K562 (cell line): ENCODE data around the gene CLIP1. TPM values are rescaled to one million over a fixed set of nuclear protein-coding genes. Genes with fewer than 3 reads are reported as not detected.

Experiments
- ATAC-seq: fragments of 200-7000 bp; cut with Tn5 transposase; 3 replicates; pipeline ENCODE4 v1.9.1; 2020; ENCODE audit warnings: moderate library complexity
- BruUV-seq: library from RNA; stranded (reverse); fragments of 400-500 nt; replicated peaks from 2 replicates; lab custom pipeline; 2021; lab: Mats Ljungman, UMichigan
- CTCF ChIA-PET: fragments of 300-600 bp; formaldehyde crosslinking; extraction: SDS; loops from one replicate; lab custom pipeline; 2021; ENCODE audit warnings: low intra/inter-chr PET ratio; lab: Yijun Ruan, JAX
- POLR2A ChIA-PET: fragments of 300-600, 350-650 bp; sonication (Branson Sonifier 250); formaldehyde crosslinking; extraction: SDS; loops from one replicate; lab custom pipeline; 2021; ENCODE audit warnings: antibody characterized with exemption, inconsistent platforms; lab: Yijun Ruan, JAX
- DNase-seq, 4 experiments: peaks; one replicate each; pipeline versions ENCODE4 v3.0.0 to v3.0.0-alpha.2; 2011 to 2018; ENCODE audit warnings: low spot score in 3 of 4, mixed read lengths in 3 of 4; ENCODE audit errors: extremely low read depth in 1 of 4
- FAIRE-seq: peaks from 2 replicates; lab custom pipeline; 2011; peaks lifted over from hg19 to GRCh38; lab: Jason Lieb, UNC
- H2AFZ ChIP-seq: 2 replicates; pipeline ENCODE4 v1.6.0; 2011; ENCODE audit warnings: low read depth, low read length, control low read depth, inconsistent platforms
- H3K27ac ChIP-seq: fragments of 200-600 bp; 3 replicates; pipeline ENCODE4 v1.8.0; 2011; ENCODE audit warnings: low read depth, mild to moderate bottlenecking, control low read depth, inconsistent platforms, low read length, moderate library complexity, mixed read lengths; ENCODE audit errors: extremely low read depth
- H3K27me3 ChIP-seq, 2 experiments: fragments of 300-600 bp in 1 of 2; 2 replicates in 1 of 2; 3 replicates in 1 of 2; pipeline versions ENCODE4 v1.6.0 to v1.8.0; 2011; ENCODE audit warnings: inconsistent platforms in 2 of 2, low read length in 2 of 2, mild to moderate bottlenecking in 1 of 2, mixed read lengths in 1 of 2, moderate library complexity in 1 of 2; ENCODE audit not compliant: control insufficient read depth in 2 of 2, insufficient read depth in 2 of 2
- H3K36me3 ChIP-seq: fragments of 300-600 bp; 3 replicates; pipeline ENCODE4 v1.8.0; 2011; ENCODE audit warnings: mild to moderate bottlenecking, low read length, inconsistent platforms; ENCODE audit not compliant: control insufficient read depth, insufficient read depth
- H3K4me1 ChIP-seq, 2 experiments: fragments of 200-600 bp in 1 of 2; replicated peaks in 1 of 2; 2 replicates in 1 of 2; 3 replicates in 1 of 2; pipeline versions ENCODE4 v1.5.1 to v1.8.0; 2011; ENCODE audit warnings: inconsistent platforms in 2 of 2, low read length in 2 of 2, mild to moderate bottlenecking in 1 of 2, mixed read lengths in 1 of 2, moderate library complexity in 1 of 2; ENCODE audit not compliant: control insufficient read depth in 2 of 2, insufficient read depth in 2 of 2
- H3K4me2 ChIP-seq: 2 replicates; pipeline ENCODE4 v1.6.1; 2011; ENCODE audit warnings: low read length, control low read depth, inconsistent platforms, mixed read lengths; ENCODE audit not compliant: insufficient read depth
- H3K4me3 ChIP-seq: fragments of 200-600 bp; sonication (generic), shearing (Covaris generic); 2 replicates; pipeline ENCODE4 v1.5.1; 2016; ENCODE audit warnings: control low read depth, inconsistent platforms
- H3K79me2 ChIP-seq: fragments of 200-600 bp; 3 replicates; pipeline ENCODE4 v1.8.0; 2011; ENCODE audit warnings: low read length, inconsistent platforms; ENCODE audit not compliant: control insufficient read depth, insufficient read depth
- H3K9ac ChIP-seq, 2 experiments: 2 replicates each; pipeline versions ENCODE4 v1.6.0 to v1.6.1; 2011; ENCODE audit warnings: low read depth in 2 of 2, low read length in 2 of 2, control low read depth in 1 of 2, inconsistent platforms in 1 of 2, mild to moderate bottlenecking in 1 of 2, mixed read lengths in 1 of 2; ENCODE audit not compliant: insufficient read depth in 1 of 2
- H3K9me1 ChIP-seq: one replicate; pipeline ENCODE4 v1.6.0; 2011; ENCODE audit warnings: inconsistent platforms, mild to moderate bottlenecking, low read length, moderate library complexity; ENCODE audit not compliant: control insufficient read depth, insufficient read depth
- H3K9me3 ChIP-seq: replicated peaks from 2 replicates; pipeline ENCODE4 v1.5.1; 2011; ENCODE audit warnings: low read depth, low read length, inconsistent platforms; ENCODE audit not compliant: control insufficient read depth, insufficient read depth
- H4K20me1 ChIP-seq: replicated peaks from 2 replicates; pipeline ENCODE4 v1.6.1; 2011; ENCODE audit warnings: low read length, inconsistent platforms, mixed read lengths; ENCODE audit not compliant: control insufficient read depth, insufficient read depth
- BHLHE40 ChIP-seq: IDR thresholded peaks from 2 replicates; pipeline ENCODE4 v1.6.1; 2011; ENCODE audit warnings: low read length, improper control_type of control experiment
- CHAMP1 ChIP-seq: fragments of 450-650 bp; IDR thresholded peaks from 2 replicates; pipeline ENCODE4 v1.6.1; 2016; ENCODE audit warnings: mild to moderate bottlenecking
- MXI1 ChIP-seq: IDR thresholded peaks from 2 replicates; pipeline ENCODE4 v1.6.1; 2011; ENCODE audit warnings: low read depth, mild to moderate bottlenecking, improper control_type of control experiment, low read length
- NONO ChIP-seq, 2 experiments: fragments of 200-400 bp in 1 of 2; fragments of 450-650 bp in 1 of 2; formaldehyde crosslinking in 1 of 2; IDR thresholded peaks; 2 replicates each; pipeline ENCODE4 v1.6.1; 2017; ENCODE audit warnings: low read depth in 2 of 2, mild to moderate bottlenecking in 2 of 2, moderate library complexity in 2 of 2, low read length in 1 of 2
- POLR2AphosphoS2 ChIP-seq: IDR thresholded peaks from 2 replicates; pipeline ENCODE4 v1.6.1; 2012; ENCODE audit warnings: low read length, improper control_type of control experiment
- PTTG1 ChIP-seq: fragments of 450-650 bp; IDR thresholded peaks from 2 replicates; pipeline ENCODE4 v1.6.1; 2016; ENCODE audit warnings: low read depth, mild to moderate bottlenecking, missing genetic modification characterization, missing compliant biosample characterization
- SAFB2 ChIP-seq: fragments of 200-400 bp; formaldehyde crosslinking; IDR thresholded peaks from 2 replicates; pipeline ENCODE4 v1.6.1; 2018; ENCODE audit warnings: borderline replicate concordance, low read length, low read depth, moderate library complexity; ENCODE audit not compliant: severe bottlenecking
- YY1 ChIP-seq, 3 experiments: IDR thresholded peaks; 2 replicates each; pipeline ENCODE4 v1.6.1; 2011; ENCODE audit warnings: low read length in 2 of 3, mild to moderate bottlenecking in 2 of 3, moderate library complexity in 2 of 3, borderline replicate concordance in 1 of 3, control low read depth in 1 of 3, low read depth in 1 of 3; ENCODE audit not compliant: insufficient read depth in 3 of 3, insufficient replicate concordance in 2 of 3, control insufficient read depth in 1 of 3, insufficient read length in 1 of 3; ENCODE audit errors: extremely low read depth in 1 of 3
- ZNF224 ChIP-seq: sonication (generic); formaldehyde crosslinking; IDR thresholded peaks from 2 replicates; pipeline ENCODE4 v1.8.0; 2022; ENCODE audit warnings: mild to moderate bottlenecking, missing genetic modification reagents
- ZNF449 ChIP-seq: fragments of 250-450 bp; sonication (Bioruptor Pico); IDR thresholded peaks from 2 replicates; pipeline ENCODE4 v1.8.0; 2022; ENCODE audit warnings: moderate library complexity, mild to moderate bottlenecking, inconsistent platforms
- ZNF699 ChIP-seq: fragments of 250-450 bp; sonication (Bioruptor Pico); IDR thresholded peaks from 2 replicates; pipeline ENCODE4 v1.8.0; 2021; ENCODE audit warnings: mild to moderate bottlenecking, moderate library complexity; ENCODE audit not compliant: insufficient replicate concordance
- WGBS: fragments of 100-300 bp; shearing (Covaris generic); methylation state at CpG from one replicate; pipeline ENCODE4 v1.1.6; 2016; ENCODE audit warnings: low coverage, mixed read lengths; ENCODE audit not compliant: insufficient coverage; ENCODE audit errors: missing lambda C conversion rate; 5-methylcytosine and 5-hydroxymethylcytosine counted together
- in situ Hi-C: fragments of 300-500 bp; cut with MboI; formaldehyde crosslinking; loops from 4 replicates; pipeline ENCODE4 v1.15.0; 2018; ENCODE audit warnings: inconsistent platforms, mixed read lengths
- intact Hi-C: fragments of 100-400 bp; cut with micrococcal nuclease; formaldehyde crosslinking; loops from 2 replicates; pipeline ENCODE4 v1.14.2; 2022
- polyA plus RNA-seq, 8 experiments: library from polyadenylated mRNA; depleted of rRNA in 4 of 8; stranded (reverse) in 5 of 8; unstranded in 3 of 8; fragments of >200 nt; fragmentation: Nextera tagmentation in 2 of 8; fragmentation: Illumina TruSeq in 1 of 8; extraction: Ambion mirVana in 2 of 8; extraction: Trizol in 1 of 8; gene quantifications; 2 replicates each; pipeline versions ENCODE4 v1.2.1 to v1.2.3, GENCODE V29; 2011 to 2014; ENCODE audit warnings: inconsistent platforms in 1 of 8, missing spikeins in 1 of 8
- total RNA-seq, 7 experiments: library from RNA; depleted of rRNA in 6 of 7; stranded (reverse); fragments of >200 nt in 6 of 7; fragmentation: Illumina TruSeq in 2 of 7; extraction: Trizol in 2 of 7; gene quantifications; 2 replicates each; pipeline versions ENCODE4 v1.2.1 to v1.2.3, GENCODE V29; 2011 to 2021; ENCODE audit warnings: low replicate concordance in 1 of 7
- TF ChIP-seq, protein P1 (sequence below), 2 experiments: IDR thresholded peaks; 2 replicates each; pipeline ENCODE4 v1.6.1; 2011; ENCODE audit warnings: borderline replicate concordance in 1 of 2, control low read depth in 1 of 2, low read depth in 1 of 2, low read length in 1 of 2, mild to moderate bottlenecking in 1 of 2, mixed read lengths in 1 of 2, moderate library complexity in 1 of 2; ENCODE audit not compliant: insufficient read depth in 1 of 2, insufficient read length in 1 of 2, poor library complexity in 1 of 2, severe bottlenecking in 1 of 2; ENCODE audit errors: extremely low read depth in 1 of 2

Gene CLIP1
- total and polyA plus RNA-seq, 9 of the 15 experiments (the other 6 are each of a cell fraction or from before 2014, with no cell fraction given) = 5.8 to 33.9 (median 27.6) TPM

DNA sequence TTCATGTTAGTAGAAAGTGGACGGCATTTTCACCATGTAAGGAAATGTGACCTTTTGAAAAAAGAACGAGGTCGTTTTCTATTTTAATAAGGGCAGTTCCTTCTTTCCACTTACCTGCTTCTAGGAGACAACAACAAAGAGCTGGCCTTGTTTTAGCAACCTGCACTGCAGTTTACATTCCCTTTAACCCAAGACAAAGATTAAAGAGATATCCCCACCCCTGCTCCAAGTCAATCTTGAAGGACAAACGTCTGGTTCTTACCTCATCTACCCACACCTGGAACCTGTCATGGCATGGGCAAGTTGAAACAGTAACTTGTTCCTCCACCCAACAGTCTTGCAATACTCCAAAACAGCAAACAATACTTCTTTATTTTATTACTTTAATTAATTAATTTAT, 45.5 kb upstream of the CLIP1 start:
- no peaks in the 10 kb centered on the region for H3K9me3 ChIP-seq
- peaks cover 11% of the 10 kb centered on the region; the same call in 2 of the 3 replicates for H3K36me3 ChIP-seq
- H3K9ac ChIP-seq = no peak overlapping the region
- WGBS = 60% methylated on average over 4 of the region's 4 CpGs
- in situ Hi-C loops (no loop called here), intact Hi-C loops (no loop called here)
- no peaks in the 10 kb centered on the region for H3K79me2 ChIP-seq
- no peaks in the 10 kb centered on the region for H3K9me1 ChIP-seq
- FAIRE-seq (no peak), DNase-seq (no peak), ATAC-seq (no peak)
- H4K20me1 ChIP-seq = no peaks in the 10 kb centered on the region
- ChIA-PET CTCF (no interaction called here), POLR2A (no interaction called here)
- no TSS peak for BruUV-seq
- H3K4me1 ChIP-seq = no peaks in the 10 kb centered on the region; a peak in 1 of 5 replicates
- no peak overlapping the region for H3K27ac ChIP-seq
- H2AFZ ChIP-seq = no peak overlapping the region
- H3K4me2 ChIP-seq = no peak overlapping the region
- no peak overlapping the region for H3K4me3 ChIP-seq
- no peaks in the 10 kb centered on the region for H3K27me3 ChIP-seq
- TF ChIP-seq ZNF449 (CRISPR knock-in tag) (no peak), POLR2AphosphoS2 (no peak), MXI1 (no peak), NONO (IDR thresholded peaks at IDR 0.05; ENCODE audit: low read depth in 2 of 2, low read length in 1 of 2) (no peak), YY1 (IDR thresholded peaks at IDR 0.05; ENCODE audit: borderline replicate concordance in 1 of 3, control insufficient read depth in 1 of 3, extremely low read depth in 1 of 3, insufficient read depth in 3 of 3, insufficient read length in 1 of 3, insufficient replicate concordance in 2 of 3, low read depth in 1 of 3, low read length in 2 of 3) (no peak), PTTG1 (no peak), CHAMP1 (no peak), ZNF224 (CRISPR knock-in tag) (no peak), SAFB2 (no peak), BHLHE40 (no peak), ZNF699 (no peak)
- TF ChIP-seq, protein P1, sequence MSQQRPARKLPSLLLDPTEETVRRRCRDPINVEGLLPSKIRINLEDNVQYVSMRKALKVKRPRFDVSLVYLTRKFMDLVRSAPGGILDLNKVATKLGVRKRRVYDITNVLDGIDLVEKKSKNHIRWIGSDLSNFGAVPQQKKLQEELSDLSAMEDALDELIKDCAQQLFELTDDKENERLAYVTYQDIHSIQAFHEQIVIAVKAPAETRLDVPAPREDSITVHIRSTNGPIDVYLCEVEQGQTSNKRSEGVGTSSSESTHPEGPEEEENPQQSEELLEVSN (IDR thresholded peaks at IDR 0.05; ENCODE audit: borderline replicate concordance in 1 of 2, extremely low read depth in 1 of 2, insufficient read depth in 1 of 2, insufficient read length in 1 of 2, low read depth in 1 of 2, low read length in 1 of 2, poor library complexity in 1 of 2, severe bottlenecking in 1 of 2) = no peak
